Choroid plexus epithelial cell (primary cell): ENCODE data around the gene TRMT11.
A peak's percentile ranks its signal among the peaks of the same experiment; 100 is the strongest.

ENCODE experiments used
- DNase-seq: peaks from one replicate; pipeline ENCODE4 v3.0.0-alpha.2; 2010; ENCODE audit warnings: low read depth
- H3K4me3 ChIP-seq: 2 replicates; pipeline ENCODE4 v1.5.1; 2011; ENCODE audit warnings: low read depth, mild to moderate bottlenecking, control low read depth, low read length, moderate library complexity
- TF ChIP-seq, protein P1 (sequence below): conservative IDR thresholded peaks from 2 replicates; pipeline ENCODE4 v1.5.1; 2011; ENCODE audit warnings: low read depth, mild to moderate bottlenecking, control low read depth, inconsistent platforms, low read length, moderate library complexity

TRMT11 gene

DNA sequence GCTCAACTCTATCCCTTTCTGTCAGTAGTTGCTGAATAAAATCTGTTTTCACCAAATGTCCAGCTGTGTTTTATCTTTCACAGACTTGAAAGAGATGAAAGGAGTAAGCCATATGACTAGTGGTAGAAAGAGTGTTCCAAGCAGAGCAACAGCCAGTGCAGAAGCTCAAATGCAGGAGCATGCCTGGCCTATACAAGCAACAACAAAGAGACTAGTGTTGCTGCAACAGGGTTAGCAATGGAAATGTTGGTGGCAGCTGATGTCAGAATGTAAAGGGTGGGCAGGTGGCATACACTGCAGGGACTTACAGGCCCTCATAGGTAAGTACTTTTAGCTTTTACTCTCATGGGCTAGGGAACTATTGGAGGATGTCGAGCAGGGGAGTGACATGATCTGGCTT is 35.0 kb upstream of the TRMT11 start:
- TF ChIP-seq, protein P1, sequence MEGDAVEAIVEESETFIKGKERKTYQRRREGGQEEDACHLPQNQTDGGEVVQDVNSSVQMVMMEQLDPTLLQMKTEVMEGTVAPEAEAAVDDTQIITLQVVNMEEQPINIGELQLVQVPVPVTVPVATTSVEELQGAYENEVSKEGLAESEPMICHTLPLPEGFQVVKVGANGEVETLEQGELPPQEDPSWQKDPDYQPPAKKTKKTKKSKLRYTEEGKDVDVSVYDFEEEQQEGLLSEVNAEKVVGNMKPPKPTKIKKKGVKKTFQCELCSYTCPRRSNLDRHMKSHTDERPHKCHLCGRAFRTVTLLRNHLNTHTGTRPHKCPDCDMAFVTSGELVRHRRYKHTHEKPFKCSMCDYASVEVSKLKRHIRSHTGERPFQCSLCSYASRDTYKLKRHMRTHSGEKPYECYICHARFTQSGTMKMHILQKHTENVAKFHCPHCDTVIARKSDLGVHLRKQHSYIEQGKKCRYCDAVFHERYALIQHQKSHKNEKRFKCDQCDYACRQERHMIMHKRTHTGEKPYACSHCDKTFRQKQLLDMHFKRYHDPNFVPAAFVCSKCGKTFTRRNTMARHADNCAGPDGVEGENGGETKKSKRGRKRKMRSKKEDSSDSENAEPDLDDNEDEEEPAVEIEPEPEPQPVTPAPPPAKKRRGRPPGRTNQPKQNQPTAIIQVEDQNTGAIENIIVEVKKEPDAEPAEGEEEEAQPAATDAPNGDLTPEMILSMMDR = no peak
- no peak for DNase-seq
- H3K4me3 ChIP-seq = no peak overlapping the region

DNA sequence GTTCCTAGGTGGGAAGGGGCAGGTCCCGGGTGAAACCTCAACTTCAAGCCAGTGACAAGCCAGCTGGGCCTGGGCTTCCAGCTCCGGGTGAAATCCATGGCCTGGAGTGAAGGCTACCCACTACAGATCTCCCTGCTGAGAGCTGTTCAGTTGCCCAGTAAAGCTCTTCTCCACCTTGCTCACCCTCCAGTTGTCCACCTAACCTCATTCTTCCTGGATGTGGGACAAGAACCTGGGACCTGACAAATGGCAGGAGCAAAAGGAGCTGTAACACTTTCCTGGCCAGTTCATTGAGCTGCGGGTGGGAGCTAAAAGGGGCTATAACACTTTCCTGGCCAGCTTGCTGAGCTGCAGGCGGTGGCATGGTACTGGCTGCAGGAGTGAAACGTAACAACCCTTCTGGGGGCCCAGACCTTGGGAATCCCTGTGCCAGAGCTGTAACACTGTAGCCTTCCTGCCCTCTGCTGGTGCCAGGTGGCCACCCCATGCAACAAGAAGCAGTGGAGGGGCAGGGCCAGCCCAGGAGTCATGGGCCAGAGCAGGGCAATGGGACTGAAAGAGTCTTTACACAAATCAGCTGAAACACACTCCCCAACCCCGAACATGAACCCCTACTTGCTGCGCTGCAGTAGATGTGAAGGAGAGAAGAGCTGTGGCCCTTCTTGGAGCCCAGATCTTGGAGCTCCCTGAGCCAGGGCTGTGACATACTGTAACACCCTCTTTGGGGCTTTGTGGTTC is 33.4 kb upstream of the TRMT11 start:
- TF ChIP-seq, protein P1 = peak; percentile 56
- peak; percentile 50 for DNase-seq

DNA sequence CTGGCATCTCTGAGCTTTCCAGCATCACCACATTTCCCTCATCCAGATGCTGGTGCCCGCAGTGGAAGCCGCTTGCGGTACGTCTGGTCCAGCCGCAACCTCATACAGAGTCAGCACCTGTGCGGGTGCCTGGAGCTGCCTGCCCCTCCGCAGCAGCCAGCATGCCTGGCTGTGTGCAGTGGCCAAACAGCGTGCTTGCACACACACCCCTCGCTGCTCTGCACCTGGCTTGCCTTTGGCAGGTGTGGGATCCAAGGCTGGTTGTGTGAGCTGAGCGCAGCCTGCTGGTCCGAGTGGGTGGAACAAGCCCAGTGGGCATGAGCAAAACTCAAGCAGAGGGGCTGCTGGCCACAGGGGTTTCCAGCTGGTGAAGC is 32.9 kb upstream of the TRMT11 start:
- DNase-seq = no peak
- TF ChIP-seq, protein P1 = peak; percentile 45
- no peak overlapping the region for H3K4me3 ChIP-seq

More for the DNA sequence above, 33.4 kb upstream of the TRMT11 start:
- no peak overlapping the region for H3K4me3 ChIP-seq

DNA sequence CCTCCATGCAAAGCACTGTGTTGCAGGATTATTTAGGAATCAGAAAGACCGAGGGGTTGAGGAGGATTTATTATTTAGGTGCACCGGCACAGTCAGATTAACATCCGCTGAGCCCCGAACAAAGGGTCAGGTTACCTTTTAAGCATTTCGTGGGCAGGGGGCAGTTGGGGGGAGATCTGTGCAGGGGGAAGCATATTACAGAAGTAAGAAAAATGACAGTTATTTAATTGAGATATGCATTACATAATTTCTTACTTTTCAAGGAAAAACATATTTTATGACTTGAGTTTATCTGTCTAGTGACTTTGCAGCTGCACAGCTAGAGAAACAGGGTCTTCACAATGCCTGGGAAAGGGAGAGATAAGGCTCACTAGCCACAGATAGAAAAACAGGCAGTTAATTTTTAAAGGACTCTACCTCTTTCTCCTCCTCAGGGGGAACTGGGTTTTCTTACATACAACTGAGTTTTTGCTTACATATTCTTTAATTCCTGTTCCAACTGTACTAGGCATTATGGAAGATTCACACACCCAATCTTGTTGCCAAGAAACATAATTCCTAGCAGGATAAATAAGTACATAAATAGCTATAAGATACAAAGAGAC is 31.5 kb upstream of the TRMT11 start:
- TF ChIP-seq, protein P1 = no peak
- no peak overlapping the region for H3K4me3 ChIP-seq
- no peak for DNase-seq

DNA sequence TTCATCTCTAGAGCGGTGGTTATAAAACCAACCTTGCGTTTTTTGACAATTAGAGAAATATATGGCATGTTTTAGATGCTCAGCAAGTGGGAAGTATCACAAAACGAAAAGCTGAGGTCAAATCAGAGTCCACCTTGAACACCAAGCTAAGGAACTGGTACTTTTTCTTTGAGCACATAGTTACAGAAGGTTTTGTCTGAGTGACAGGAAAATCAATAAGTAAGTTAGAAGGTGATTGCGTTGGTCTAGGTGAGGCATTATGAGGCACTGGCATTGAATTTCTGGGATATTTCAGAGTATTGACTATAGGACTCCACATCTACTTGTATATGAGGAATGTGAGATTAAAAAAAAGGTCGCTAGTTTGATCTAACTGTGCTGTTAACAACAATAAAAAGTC is 30.4 kb upstream of the TRMT11 start:
- H3K4me3 ChIP-seq = peak overlapping the region; percentile 98
- TF ChIP-seq, protein P1 = no peak
- no peak for DNase-seq

DNA sequence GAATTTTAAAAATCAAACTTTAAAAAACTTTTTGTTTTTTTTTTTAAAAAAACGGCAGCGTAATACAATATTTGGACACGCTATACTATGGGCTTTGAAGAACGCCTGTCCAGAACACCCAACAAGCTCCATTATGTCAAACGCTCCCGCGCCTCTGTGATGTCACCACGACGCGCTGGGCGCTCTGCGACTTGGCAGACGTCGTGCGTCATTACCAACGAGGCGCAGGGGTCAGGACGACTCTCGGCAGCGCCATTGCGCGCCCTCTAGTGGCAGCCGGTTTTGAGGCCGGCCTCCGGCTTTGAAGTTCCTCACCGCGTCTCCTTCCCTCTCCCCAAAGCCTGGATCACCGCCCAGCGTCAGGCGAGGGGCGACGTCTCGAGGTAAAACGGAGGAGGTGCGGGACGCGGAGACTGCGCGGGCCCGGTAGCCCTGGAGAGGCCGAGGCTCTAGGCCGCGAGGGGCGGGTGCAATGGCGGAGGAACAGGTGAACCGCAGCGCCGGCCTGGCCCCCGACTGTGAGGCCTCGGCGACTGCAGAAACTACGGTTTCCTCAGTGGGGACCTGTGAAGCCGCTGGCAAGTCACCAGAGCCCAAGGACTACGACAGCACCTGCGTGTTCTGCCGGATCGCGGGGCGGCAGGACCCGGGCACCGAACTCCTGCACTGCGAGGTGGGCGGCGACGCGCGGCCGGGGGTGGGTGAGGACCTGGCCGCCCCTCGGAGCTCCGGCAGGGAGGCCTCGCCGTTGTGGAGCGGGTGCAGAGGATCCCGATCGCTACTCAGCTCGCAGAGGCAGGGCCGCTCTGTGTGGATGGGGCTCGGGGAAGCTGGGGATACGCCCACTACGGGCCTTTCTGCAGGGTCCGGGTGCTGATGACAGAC is 29.6 kb upstream of the TRMT11 start, which contains the start of gene HINT3:
HINT3 (plus strand) TSS at position 265 of the 885 bp plus-strand sequence; CDS start at position 473, 208 bp downstream.
- H3K4me3 ChIP-seq = peak within 1 kb of the TSS; percentile 98
- TF ChIP-seq, protein P1 = peak; percentile 96
- DNase-seq = peak; percentile 98
